Stimulated activated CD4-positive, alpha-beta T cell treated with anti-CD3 and anti-CD28 coated beads, TNF-alpha, amount 100 ng/mL, for 48 hours (primary cell): Measurements from ENCODE around the gene PDZD7.

ENCODE experiments used
- DNase-seq, 3 donors: peaks; one replicate each; pipeline ENCODE4 v3.0.0-alpha.2; 2020; ENCODE audit warnings: low read depth in 3 of 3

Gene PDZD7

GRCh38 chr10:101031128-101031795 lies at the start of gene PDZD7, which contains the start of gene SFXN3:
Gene PDZD7 (minus strand): TSS chr10:101031129. CDS start chr10:101030219, 910 bp downstream.
Gene SFXN3 (plus strand): TSS chr10:101031234. CDS start chr10:101034695, 3,461 bp downstream.
- peak; percentile 92 to 97 (median 96) for DNase-seq

GRCh38 chr10:101079874-101080273 lies 48.9 kb upstream of the PDZD7 start:
- no peak for DNase-seq

GRCh38 chr10:101076630-101077029 lies 45.7 kb upstream of the PDZD7 start:
- no peak for DNase-seq

GRCh38 chr10:101075775-101076174 lies 44.8 kb upstream of the PDZD7 start:
- no peak for DNase-seq

- no peak for DNase-seq
Measured at GRCh38 chr10:101073631-101074030, 42.7 kb upstream of the PDZD7 start.

- no peak for DNase-seq
Measured at GRCh38 chr10:101072923-101073322, 42.0 kb upstream of the PDZD7 start.

GRCh38 chr10:101071885-101072433 lies 41.0 kb upstream of the PDZD7 start:
- no peak for DNase-seq

- peak in 1 of 3 donors; percentile 44 for DNase-seq
Measured at GRCh38 chr10:101071267-101071884, 40.4 kb upstream of the PDZD7 start.

GRCh38 chr10:101070098-101070497 lies 39.2 kb upstream of the PDZD7 start:
- no peak for DNase-seq

- DNase-seq: no peak
Measured at GRCh38 chr10:101069441-101069840, 38.5 kb upstream of the PDZD7 start.

- DNase-seq: peak; percentile 65 to 72 (median 71)
Measured at GRCh38 chr10:101067356-101068083, 36.6 kb upstream of the PDZD7 start.

- no peak for DNase-seq
Measured at GRCh38 chr10:101066896-101067355, 36.0 kb upstream of the PDZD7 start.

- DNase-seq: peak in 1 of 3 donors; percentile 38
Measured at GRCh38 chr10:101066146-101066895, 35.4 kb upstream of the PDZD7 start.

GRCh38 chr10:101065481-101066145 lies 34.7 kb upstream of the PDZD7 start:
- DNase-seq: no peak

- no peak for DNase-seq
Measured at GRCh38 chr10:101064415-101065030, 33.6 kb upstream of the PDZD7 start.

GRCh38 chr10:101063548-101064414 lies 32.9 kb upstream of the PDZD7 start:
- DNase-seq: no peak

- no peak for DNase-seq
Measured at GRCh38 chr10:101063050-101063525, 32.2 kb upstream of the PDZD7 start.

- DNase-seq: peak in 2 of 3 donors; percentile 43 to 50
Measured at GRCh38 chr10:101062232-101063049, 31.5 kb upstream of the PDZD7 start.
